HepG2 (cell line): ENCODE measurements around the gene SEC16A. TPM values are rescaled to one million over a fixed set of nuclear protein-coding genes. Genes with fewer than 3 reads are reported as not detected.

ENCODE experiments used
- AFF4 ChIP-seq: sonication (generic); formaldehyde crosslinking; IDR thresholded peaks from 2 replicates; pipeline ENCODE4 v1.4.0; 2020; ENCODE audit warnings: missing genetic modification reagents
- KIAA2018 ChIP-seq: sonication (generic); formaldehyde crosslinking; IDR thresholded peaks from 2 replicates; pipeline ENCODE4 v1.5.0; 2020; ENCODE audit warnings: mild to moderate bottlenecking, missing genetic modification reagents, borderline replicate concordance
- NCOR1 ChIP-seq: fragments of 200-600 bp; sonication (generic); IDR thresholded peaks from 2 replicates; pipeline ENCODE4 v1.7.0; 2017; ENCODE audit warnings: antibody characterized with exemption, low read length, borderline replicate concordance
- SSRP1 ChIP-seq: IDR thresholded peaks from 2 replicates; pipeline ENCODE4 v1.6.1; 2016; ENCODE audit warnings: control low read depth
- ZBTB25 ChIP-seq: IDR thresholded peaks from 2 replicates; pipeline ENCODE4 v1.6.1; 2018; ENCODE audit warnings: missing genetic modification reagents
- ZNF276 ChIP-seq: sonication (generic); formaldehyde crosslinking; IDR thresholded peaks from 2 replicates; pipeline ENCODE4 v1.4.0; 2020; ENCODE audit warnings: mild to moderate bottlenecking, low read depth, missing genetic modification reagents
- ZNF564 ChIP-seq: sonication (generic); formaldehyde crosslinking; IDR thresholded peaks from 2 replicates; pipeline ENCODE4 v1.8.1; 2023; ENCODE audit warnings: mild to moderate bottlenecking, missing genetic modification reagents
- ZNF615 ChIP-seq: sonication (generic); formaldehyde crosslinking; IDR thresholded peaks from 2 replicates; pipeline ENCODE4 v1.5.0; 2020; ENCODE audit warnings: mild to moderate bottlenecking, missing genetic modification reagents, borderline replicate concordance
- polyA plus RNA-seq, 8 experiments: library from polyadenylated mRNA; depleted of rRNA in 3 of 8; stranded (reverse) in 7 of 8; unstranded in 1 of 8; fragments of >200 nt; fragmentation: Illumina TruSeq in 4 of 8; extraction: Trizol in 4 of 8; gene quantifications; 2 replicates each; pipeline versions ENCODE4 v1.2.1 to v1.2.3, GENCODE V29; 2011 to 2016; ENCODE audit warnings: low read depth in 4 of 8, missing spikeins in 1 of 8, mixed read lengths in 1 of 8; ENCODE audit not compliant: insufficient read depth in 1 of 8
- total RNA-seq, 5 experiments: library from RNA; depleted of rRNA; stranded (reverse); fragments of >200 nt; fragmentation: Illumina TruSeq; extraction: Trizol; gene quantifications; 2 replicates each; pipeline ENCODE4 v1.2.3, GENCODE V29; 2016; ENCODE audit warnings: low read depth in 1 of 5

The SEC16A gene
- total and polyA plus RNA-seq, 2 of the 13 experiments (the other 11 are each of a cell fraction or from before 2014, with no cell fraction given): 15.9 to 18.9 TPM

GRCh38 chr9:136519263-136520052 is 36.6 kb upstream of the SEC16A start (continued):
- no peak for TF ChIP-seq KIAA2018 (CRISPR knock-in tag)
- TF ChIP-seq NCOR1: no peak
- TF ChIP-seq ZNF615: no peak
- no peak for TF ChIP-seq SSRP1 (CRISPR knock-in tag)
- TF ChIP-seq ZNF276 (CRISPR knock-in tag): no peak
- no peak for TF ChIP-seq ZNF564
- no peak for TF ChIP-seq AFF4 (CRISPR knock-in tag)
- TF ChIP-seq ZBTB25: no peak
